ENCODE measurements around the gene ATG7.

Gene ATG7

DNA sequence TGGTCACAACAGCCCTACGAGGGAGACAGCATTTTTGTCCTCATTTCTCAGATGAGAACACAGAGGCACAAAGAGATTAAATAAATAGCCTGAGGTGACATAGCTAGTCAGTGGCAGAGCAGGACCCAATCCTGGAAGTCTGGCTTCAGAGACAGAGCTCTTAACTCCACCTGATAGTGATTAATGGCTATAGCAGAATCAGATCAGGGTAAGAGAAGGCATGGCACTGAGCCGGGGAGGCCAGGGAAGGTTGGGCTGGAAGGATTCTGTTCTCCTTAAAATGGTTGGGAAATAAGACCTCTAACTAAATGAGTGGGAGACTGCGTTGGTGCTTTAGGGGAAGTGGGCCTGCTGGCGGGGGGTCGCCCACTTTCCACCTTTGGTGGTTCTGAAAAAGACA lies 267.0 kb downstream of the ATG7 start:
- DNase-seq (ENCODE audit: low read depth): no peak

DNA sequence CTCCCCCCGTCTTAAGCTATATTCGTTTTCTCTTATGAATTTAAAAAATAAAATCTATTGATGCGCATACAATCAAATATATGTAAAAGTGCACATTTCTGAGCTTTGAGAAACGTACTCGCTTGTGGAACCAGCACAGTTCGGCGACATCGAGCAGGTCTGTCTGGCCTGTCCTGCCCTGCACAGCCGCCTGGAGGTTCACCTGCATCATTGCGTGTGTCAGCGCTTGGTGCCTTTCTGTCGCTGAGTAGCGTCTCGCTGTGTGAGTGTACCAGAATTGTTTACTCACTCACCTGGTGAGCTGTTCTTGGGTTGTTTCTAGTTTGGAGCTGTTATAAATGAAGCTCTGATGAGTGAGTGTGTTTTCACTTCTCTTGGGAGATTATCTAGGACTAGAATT lies 267.5 kb downstream of the ATG7 start:
- no peak for DNase-seq (ENCODE audit: low read depth)

DNA sequence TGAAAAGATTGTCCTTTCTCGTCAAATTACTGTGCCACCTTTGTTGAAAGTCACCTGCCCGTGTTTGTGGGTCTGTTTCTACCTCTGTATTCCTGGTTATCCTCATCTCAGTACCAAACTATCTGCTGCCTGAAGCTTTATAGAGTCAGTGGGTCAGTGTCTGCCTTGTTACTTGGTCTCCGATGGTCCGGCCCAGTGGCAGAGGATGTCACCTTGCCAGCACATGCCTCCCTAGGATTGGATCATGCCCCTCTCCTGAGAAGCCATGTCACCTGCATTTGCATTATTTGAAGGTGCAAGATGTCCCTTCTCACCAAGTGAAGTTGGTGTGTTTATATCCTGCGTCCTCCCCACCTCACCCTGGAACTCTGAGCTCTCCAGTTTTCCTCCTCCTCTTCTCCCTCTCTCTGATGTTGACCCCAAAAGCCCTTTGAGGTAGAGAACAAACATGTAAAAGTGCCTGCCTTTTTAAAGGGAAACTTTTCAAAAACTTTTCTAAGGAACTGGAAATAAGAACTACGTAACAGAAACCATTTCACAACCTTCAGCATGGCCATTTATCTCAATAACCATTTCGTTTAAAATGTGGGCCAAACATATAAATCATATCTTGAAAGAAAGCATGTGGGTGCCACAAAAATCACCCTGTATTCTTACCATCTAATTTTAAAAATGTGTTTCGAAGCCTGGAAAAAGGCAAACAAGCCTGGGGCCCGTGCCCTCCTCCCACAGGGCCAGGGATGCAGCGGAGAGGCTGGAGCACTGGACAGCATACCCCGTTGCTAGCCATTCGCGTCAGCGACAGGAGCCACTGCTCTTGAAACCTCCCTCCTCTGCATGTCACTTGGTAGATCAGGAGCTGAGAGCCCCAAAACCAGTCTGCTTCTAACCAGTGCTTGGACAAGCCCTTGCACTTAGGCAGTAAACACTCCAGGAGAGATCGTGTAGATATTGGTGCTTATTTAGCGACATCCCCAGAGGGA lies 269.4 kb downstream of the ATG7 start:
- no peak for DNase-seq (ENCODE audit: low read depth)

DNA sequence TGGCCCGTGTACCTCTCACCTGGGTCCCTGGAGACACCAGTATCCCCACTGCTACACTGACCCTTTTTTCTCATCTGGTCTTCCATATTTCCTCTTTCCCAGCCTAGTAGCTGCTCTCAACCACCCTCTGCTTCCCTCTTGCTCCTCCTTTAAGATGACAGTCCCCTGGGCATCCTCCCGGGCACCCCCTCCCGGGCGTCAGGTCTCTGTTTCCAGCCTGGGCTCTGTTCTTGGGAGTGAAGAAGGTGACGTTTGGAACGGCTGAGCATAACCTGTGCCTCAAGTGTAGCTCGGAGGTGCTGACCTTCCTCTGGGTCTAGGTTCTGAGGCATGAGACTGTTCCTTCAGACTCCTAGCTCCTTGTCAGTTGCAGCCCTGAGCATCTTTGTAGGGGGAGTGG lies 270.4 kb downstream of the ATG7 start:
- no peak for DNase-seq (ENCODE audit: low read depth)

DNA sequence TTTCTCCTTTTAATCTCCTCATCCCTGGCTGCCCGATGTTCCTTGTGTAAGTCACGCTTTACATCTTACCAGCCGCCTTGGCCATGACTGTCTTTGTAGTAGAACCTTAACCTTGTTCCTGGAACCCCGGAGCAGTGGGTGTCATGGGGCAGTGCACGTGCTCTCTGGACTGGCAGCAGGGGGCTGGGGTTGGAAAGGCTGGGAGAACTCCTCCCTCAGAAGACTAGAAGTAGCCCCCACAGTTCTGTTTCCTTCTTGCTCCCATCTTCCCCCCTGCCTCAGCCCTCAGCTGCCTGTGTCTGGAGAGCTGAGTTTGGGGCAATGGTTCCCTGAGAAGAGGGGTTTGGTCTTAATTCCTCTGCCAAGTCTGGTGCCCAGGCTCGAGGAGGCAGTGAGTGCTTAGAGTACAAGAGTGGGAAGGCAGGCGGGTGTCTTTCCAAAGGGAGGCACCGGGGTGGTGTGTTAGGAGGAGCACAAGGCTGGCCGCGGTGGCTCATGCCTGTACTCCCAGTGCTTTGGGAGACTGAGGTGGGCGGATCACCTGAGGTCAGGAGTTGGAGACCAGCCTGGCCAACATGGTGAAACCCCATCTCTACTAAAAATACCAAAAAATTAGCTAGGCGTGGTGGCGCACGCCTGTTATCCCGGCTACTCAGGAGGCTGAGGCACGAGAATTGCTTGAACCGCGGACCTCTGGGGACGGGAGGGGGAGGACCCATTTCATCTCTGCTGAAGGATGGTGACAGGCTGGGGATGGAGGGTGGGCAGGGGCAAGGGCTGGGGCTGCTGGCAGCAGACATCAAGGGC lies 271.1 kb downstream of the ATG7 start:
- DNase-seq (ENCODE audit: low read depth): no peak

DNA sequence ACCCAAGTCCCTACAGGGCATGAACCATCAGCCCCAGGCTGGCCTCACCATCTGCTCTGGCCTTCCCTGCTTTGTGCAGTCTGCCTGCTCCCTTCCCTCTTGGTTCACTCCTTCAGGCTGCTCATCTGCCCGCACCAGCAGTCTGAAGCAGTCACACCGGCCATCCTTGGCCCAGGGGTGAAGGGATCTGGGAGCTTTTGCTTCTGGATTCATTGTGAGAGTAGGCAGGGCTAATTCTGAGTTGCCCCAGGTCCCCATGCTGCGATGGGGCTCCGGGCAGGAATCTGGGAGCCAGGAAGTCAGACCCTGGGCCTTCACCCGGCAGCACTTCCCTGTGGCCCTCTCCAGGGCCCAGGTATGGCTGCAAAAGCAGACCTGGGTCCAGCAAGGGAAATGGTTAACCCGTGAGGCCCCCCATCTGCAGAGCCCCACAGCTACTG lies 271.8 kb downstream of the ATG7 start:
- no peak for DNase-seq (ENCODE audit: low read depth)

DNA sequence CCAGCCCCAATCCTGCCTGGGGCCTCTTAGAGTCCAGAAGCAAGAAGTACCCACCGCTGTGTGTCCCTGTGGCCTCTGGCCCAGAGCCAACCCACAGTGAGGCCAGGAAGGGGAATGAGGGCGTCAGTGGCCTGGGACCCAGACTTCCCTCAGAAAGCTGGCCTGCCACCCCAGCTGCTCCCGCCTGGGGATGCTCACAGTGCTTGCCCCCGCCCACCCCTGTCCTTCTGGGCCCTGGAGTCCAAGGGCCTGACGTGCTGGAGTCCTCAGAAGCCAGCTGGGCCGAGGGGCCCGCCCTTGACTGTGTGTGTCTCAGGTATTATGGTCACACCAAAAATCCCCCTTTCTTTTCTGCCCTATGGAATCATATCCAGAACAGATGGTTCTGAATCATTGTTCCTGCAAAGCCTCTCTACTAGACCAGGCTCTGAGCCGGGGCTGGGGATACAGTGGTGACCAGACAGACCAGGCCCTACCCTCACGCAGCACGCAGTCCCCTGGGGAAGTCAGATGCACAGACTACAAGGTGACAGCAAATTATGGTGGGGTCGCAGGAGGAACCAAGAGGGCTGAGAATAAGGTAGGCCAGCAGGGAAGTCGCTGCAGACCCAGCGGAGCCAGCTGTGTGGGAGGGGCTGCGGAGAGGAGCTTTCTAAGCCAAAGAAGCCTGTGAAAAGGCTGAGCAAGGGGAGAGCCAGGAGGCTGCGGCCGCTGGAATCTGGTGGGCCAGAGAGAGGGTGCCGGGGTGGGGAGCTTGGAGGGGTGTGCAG lies 272.4 kb downstream of the ATG7 start:
- DNase-seq (ENCODE audit: low read depth): no peak

DNA sequence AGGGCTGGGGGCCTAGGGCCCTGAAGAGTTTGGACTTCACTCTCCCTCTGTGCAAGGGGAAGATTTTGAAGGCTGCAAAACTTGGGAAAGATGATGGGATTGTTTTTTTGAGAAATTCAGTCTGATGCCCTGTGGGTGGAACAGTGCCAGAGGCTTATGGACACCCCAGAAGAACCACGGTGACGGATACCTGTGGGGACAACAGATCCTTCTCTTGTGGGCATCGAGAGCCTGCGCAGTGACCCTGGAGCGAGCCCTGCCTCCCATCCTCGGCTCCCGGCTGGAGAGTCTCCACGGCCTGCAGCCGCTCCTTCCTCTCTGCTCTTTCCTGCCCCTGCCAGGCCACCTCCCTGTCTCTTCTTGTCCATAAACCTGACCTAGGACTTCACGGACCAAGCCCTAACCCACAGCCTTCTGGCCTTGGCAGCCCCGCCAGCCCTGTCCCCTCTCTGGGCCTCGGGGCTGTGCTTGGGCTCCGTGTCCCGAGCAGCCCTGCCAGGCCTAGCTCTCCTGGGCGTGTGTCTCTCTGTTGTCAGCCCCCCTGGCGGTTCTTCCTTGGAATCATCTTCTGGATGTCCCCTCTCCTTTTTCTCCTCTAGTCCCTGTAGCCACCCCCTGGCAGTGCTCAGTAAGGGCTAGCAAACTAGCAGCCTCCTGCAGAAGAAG lies 273.1 kb downstream of the ATG7 start:
- DNase-seq (ENCODE audit: low read depth): no peak

DNA sequence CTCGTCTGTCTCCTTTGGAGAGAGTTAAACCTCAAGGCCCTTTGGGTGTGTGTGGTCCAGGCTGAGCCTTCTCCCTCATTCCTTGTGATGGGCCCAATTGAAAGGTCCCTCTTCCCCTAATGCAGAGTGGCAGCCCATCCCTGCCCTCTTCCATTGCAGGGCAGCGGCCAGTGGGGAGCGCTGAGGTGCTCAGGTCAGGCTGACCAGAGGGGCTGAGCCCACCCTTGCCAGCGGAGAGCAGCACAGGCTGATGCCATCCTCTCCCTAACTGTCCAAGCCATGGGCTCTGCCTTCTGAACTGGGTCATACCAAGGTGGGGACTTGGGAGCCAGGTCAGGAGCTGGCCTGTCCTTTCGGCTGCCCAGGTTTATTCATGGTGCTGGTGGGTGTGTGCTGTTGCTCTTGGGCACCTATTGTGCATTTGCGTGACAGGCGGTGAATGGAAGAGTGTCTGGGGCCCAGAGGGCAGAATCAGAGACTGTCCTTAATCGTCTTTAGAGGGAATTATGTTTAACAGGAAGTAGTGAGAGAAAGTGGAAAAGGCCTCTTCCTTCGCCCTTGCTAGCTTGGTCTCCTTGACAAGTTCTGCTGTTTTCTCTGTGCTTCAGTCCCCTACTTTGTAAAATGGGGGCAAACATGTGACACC lies 274.6 kb downstream of the ATG7 start:
- DNase-seq (ENCODE audit: low read depth): no peak

DNA sequence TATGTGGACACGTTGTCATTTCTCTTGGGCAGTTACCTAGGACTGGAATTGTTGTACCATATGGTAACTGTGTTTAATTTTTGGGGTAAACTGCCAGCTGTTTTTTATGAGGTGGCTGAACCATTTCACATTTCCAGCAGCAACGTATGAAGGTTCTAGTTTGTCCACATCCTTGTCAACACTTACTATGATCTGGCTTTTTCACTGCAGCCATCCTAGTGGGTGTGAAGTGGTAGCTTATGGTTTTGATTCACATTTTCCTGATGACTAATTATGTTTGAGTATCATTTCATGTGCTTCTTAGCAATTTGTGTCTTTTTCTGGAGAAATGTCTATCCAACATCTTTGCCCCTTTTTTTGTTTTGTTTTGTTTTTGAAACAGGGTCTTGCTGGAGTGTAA lies 275.3 kb downstream of the ATG7 start:
- no peak for DNase-seq (ENCODE audit: low read depth)

DNA sequence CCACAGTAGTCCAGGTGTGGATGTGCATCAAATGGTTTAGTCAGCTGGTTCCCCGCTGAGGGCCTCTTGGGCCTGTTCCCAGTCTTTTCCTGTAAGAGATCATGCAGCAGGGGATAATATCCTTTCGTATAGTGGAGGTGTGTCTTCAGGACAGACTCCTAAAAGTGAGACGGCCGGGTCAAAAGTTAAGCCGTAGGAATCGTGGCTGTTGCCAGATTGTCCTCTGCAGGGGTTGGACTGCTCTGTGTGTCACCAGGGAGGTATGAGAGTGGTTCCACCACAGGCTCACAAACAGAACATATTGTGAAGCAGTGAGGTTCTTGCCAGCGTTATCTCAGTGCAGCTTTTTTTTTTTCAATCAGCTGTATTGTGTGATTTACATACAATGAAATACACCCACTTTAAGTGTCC lies 276.5 kb downstream of the ATG7 start:
- DNase-seq (ENCODE audit: low read depth): no peak

DNA sequence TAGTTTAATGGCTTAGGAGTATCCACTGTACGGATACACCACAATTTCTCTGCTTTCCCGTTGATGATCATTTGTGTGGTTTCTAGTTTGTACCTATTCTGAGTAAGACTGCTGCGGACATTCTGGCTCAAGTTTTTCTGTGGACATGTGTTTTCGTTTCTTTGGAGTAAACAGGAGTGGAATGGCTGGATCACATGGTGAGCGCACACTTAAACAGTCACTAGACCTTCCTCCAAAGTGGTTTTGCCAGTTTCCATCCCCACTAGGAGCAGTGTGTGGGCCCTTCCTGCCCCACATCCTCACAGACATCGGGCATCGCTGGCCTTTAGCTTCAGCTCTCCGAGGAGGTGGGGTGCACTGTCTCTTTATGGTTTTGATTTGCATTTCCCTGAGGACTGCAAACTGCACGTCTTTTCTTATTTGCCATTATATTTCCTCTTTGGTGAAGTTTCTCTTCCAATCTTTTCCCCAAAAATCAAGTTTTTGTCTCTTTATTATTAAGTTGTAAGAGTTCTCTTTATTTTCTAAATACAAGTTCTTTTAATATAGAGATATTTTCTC lies 277.5 kb downstream of the ATG7 start:
- no peak for DNase-seq (ENCODE audit: low read depth)

DNA sequence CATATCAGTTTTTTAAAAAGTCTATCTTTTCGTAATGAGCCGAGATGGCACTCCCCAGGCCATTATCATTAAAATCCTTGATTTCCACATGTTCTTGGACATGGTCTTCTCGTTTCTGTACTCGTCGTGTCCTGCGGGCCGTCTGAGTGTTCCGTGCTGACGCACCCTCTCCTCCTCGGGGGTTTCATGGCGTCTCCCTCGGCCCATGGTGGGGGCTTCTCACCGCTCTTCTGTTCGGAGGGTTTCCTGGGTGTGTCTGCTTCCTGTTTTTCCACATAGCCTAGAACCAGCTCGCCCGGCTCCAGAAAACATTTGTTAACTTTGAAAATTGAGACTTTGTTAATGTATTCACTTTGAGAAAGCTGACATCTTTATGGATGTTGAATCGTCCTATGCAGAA lies 278.8 kb downstream of the ATG7 start:
- DNase-seq (ENCODE audit: low read depth): no peak

DNA sequence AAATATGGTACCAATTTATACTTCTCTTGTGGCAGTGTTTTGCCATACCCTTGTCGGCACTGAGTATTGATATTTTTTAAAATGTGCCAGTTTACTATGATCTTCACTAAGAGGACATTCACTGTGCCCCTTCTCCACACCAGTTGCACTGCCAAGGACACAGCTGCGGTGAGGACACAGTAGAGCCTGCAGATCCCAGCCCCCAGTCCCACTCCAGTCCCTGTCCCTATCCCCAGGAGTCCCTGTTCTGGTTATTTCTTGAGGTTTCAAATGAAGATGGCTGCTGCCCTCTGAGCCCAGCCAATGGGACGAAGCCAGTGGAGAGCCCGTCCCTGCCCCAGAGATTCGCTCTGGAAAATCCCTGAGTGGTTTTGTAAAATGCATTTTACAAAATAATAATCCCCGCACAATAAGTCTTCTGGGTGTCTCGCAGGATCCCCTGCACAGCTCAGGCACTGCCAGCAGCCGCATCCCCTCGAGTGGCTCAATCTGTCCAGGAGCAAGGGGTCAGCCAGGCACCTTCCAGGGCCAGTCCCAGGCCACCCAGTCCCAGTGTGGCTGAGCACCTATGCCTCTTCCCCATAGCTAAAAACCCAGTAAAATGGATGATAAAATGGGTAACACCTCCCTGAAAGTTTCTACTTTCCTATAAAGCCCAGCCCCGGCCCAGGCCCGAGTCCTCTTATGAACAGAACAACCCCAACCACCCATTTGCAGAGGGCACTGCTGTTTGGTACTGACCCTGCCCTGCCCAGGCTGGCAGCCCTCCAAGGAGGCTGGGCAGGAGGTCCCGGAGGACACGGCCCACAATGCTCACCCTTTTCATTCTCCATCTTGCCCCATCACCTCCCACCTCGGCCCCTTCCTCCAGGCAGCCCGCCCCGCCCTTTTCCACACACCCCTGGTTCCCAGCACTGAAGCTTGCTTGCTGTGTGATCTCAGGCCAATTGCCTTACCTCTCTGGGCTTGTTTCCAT lies 280.4 kb downstream of the ATG7 start:
- no peak for DNase-seq (ENCODE audit: low read depth)

DNA sequence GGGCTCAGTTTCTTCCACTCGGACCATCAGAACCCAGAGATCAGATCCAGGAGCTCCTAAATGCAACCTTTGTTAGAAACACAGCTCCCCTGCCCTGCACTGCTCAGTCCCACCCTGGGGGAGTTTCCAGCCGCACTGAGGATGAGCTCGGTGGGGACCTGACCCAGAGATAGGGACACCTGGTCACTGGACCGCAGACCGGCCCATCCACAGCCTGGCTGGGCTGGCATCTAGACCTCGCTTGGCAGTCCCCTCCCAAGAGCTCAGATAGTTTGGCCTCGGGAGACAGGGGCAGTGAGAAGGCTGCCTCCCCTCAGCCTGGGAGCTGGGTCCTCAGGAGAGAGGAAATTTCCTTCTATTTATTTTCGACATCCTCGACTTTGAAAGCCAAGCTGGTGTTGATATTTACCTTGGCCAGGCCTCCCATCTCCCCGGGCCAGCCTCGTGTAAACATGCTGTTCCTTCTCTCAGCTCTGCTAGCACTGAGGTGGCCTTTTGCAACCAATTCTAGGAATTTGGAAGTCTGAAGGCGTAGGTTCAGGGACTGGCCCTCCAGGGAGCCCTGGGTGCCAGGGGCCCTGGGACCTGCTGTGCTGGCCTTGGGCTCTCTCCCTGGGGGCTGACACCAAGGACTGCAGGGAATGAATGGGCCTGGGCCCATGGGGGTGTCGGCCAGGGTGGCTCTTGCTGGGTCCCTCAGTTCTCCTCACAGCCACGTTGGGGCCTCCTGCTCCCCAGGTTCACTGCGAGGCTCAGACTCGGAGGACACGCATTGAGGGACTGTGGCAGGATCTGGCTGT lies 281.4 kb downstream of the ATG7 start:
- no peak for DNase-seq (ENCODE audit: low read depth)

DNA sequence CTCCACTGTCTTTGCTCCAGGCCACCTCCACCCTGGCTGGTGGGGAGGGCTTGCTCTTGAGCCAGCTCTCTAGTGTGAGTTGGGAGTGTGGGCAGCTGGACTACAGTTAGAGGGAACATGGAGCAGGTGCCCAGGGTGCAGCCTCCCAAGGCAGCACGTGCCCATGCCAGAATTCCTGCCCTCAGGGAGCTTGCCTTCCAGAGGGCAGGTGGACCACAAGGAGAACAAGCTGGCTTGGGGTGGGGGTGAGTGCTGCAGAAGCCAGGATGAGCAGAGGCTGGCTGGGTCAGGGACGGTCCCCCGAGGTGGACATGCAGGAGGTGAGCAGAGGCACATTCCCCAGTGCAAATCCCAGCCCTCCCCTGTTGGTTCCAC lies 282.0 kb downstream of the ATG7 start:
- DNase-seq (ENCODE audit: low read depth): no peak

DNA sequence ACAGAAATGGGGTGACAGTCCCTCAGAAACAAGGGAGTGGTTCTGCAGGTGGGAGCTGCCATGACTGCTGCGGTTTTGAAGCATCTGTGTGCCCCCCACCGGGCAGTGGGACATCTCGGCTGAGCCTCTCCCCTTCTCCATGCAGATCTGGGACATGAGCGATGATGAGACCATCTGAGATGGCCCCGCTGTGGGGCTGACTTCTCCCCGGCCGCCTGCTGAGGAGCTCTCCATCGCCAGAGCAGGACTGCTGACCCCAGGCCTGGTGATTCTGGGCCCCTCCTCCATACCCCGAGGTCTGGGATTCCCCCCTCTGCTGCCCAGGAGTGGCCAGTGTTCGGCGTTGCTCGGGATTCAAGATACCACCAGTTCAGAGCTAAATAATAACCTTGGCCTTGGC lies 282.5 kb downstream of the ATG7 start:
- no peak for DNase-seq (ENCODE audit: low read depth)

DNA sequence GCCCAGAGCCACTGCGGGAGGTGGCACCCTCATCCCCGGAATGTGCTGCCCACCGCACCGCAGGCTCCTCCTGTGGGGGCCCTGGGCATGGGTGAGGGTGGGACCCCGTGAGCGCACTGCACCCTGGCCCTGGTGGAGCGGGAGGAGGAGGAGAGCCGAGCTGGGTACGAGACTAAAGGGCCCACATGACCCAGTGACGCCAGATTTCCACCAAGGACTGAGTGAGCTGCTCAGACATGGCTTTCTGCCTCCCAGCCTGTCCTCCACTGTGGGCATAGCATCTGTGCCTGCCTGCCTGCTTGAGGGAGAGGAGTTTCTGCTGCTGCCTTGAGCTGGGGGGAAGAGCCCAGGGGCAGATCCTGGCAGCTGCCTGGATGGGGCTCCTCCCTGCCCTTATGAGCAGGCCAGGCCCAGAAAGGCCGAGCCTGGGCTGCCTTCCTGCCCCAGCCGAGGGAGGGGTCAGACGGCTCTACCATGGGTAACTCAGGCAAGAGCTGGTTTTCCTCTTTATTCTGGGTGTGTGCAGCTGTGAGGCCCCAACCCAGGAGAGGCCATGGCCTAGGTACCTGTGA lies 283.1 kb downstream of the ATG7 start:
- DNase-seq (ENCODE audit: low read depth): no peak

Data from stimulated activated CD8-positive, alpha-beta memory T cell treated with anti-CD3 and anti-CD28 coated beads, Interleukin-12 subunit alpha, Interleukin-12 subunit beta, amount 100 ng/mL, for 1 hour (primary cell).